Peyer's patch (tissue), 4 donors: ENCODE results near the gene YIPF3.

Source experiments
- CTCF ChIP-seq, 6 experiments: fragments of 450-650 bp in 4 of 6; fragments of 200-600 bp in 2 of 6; sonication (generic) in 1 of 6; IDR thresholded peaks; one replicate each; pipeline ENCODE4 v1.5.1; 2017 to 2019; ENCODE audit warnings: antibody characterized with exemption in 6 of 6, mild to moderate bottlenecking in 3 of 6, moderate library complexity in 1 of 6
- POLR2A ChIP-seq, 2 donors: fragments of 450-650 bp; IDR thresholded peaks; one replicate each; pipeline ENCODE4 v1.5.1; 2017; ENCODE audit warnings: antibody characterized with exemption in 2 of 2, mild to moderate bottlenecking in 2 of 2, moderate library complexity in 2 of 2

DNA sequence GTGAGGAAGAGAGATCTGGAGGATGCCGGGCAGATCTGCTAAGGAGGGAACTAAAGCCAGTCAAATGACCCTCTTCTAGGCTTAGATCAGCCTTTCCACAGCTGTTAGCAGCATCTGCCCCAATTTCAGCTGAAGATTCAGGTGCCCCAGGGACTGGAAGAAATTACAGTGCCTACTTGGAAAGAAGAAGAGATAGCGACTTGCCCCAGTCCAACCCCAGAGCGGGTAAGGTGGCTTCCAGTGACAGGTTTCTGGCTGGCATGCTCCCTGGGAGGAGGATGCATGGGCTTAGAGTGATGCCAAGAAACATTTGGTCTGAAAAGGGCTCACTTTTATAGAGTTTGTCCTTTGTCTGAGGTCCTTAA is 38.7 kb downstream of the YIPF3 start:
- no peak for TF ChIP-seq CTCF (IDR thresholded peaks at IDR 0.05)
- no peak for TF ChIP-seq POLR2A (IDR thresholded peaks at IDR 0.05)
